Epithelial cell of prostate (primary cell): ENCODE data around the gene BAZ2A.
"Not testable (repeated sequence)": the region's sequence is repeated elsewhere in the genome, so short reads cannot be mapped to it uniquely, and the experiment has no call there.

Experiments used
- DNase-seq: peaks from one replicate; pipeline ENCODE4 v3.0.0-alpha.2; 2011; ENCODE audit warnings: low read depth, low spot score
- H3K27ac ChIP-seq: fragments of 450-650 bp; 2 replicates; pipeline ENCODE4 v1.5.1; 2017; ENCODE audit warnings: mild to moderate bottlenecking

BAZ2A gene

DNA sequence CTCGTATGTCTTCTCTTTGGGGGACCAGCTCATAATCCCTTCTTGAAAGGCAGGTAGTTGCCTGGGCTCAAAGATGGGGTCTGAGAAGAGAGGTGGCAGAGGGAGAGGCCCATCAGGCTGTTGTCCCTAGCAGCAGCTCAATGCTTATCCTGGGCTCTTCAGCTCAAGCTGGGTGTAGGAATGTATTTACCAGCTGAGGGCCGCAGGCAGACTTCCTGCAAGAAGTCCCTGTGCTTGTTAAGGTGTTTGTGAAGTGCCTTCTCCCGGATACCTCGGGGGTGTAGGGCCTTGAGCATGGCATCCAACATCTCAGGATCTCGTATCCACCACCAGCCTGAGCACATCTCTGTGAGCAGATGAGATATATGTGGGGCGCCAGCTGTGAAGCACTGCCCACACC, 29.4 kb downstream of the BAZ2A start:
- no peak for DNase-seq
- H3K27ac ChIP-seq: no peak overlapping the region

DNA sequence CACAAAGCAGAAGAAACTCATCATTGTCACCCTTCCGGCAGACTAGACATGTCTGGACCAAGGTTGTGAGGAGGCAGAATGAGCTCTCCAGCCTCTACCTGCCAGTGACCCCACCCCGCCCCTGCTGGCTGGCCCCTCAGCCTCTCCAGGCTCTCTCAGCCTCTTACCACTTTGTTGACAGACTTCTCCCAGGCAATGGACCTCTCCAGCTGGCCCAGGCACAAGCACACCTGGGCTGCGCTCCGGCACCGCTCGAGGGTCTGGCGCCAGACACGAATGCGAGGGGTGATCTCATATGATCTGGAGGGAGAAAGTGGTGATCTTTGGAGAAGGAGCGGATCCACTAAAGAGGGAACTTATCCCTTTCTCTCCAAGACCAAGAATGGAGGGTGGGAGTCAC, 30.3 kb downstream of the BAZ2A start:
- H3K27ac ChIP-seq: peak overlapping the region; percentile 17
- no peak for DNase-seq

DNA sequence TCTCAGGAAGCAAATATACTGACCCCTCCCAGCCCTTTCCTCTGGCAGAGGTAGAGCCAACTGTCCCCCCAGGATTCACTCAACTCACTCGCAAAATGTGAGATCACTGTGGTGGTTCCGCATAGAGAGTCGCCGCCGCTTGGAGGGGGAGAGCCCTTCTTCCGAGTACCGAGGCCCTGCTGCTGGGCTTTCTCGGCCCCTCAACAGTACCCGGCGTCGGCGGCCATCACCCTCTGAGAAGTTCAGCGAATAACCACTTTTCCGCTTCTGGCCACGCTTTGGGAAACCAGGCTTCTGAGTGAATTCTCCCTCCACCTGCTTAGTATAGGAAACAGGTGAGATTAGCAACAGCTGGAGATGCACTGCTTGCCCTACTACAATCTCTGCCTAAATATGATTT, 31.1 kb downstream of the BAZ2A start:
- peak overlapping the region; percentile 17 for H3K27ac ChIP-seq
- no peak for DNase-seq

- DNase-seq: no peak
- H3K27ac ChIP-seq: no peak overlapping the region
Observed at GRCh38 chr12:56596815-56597214, 33.3 kb downstream of the BAZ2A start.

DNA sequence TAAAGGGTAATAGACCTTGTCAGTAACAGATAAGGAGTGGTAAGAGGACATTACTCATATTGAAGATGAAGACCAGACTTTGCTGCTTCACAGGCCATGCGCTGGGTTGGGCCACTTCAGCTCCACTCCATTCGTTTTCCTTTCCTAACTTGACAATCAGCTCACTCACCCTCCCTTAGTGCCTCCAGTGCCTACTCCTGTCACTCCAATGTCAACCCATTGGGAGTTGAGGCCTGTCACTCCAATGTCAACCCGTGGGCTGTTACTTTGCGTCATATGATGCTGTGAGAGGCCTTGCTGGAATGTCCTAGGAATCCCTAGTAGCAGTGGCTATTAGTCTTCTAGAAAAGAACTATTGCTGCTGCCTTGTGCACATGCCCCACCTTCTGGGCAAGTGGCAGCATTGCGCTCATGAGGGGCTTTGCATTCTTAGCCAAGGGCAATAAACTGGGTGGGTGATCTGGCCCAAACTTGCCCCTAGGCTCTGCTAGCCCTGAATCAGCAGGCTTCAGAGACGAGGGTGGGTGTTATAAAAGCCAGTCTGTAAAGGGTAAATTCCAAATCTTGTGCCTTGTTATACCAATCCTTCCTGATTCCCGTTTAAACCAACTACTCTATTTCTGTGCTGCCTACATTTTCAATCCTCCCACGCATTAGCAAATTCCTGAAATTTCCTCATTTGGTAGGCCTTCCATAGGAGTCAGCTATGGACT, 36.1 kb downstream of the BAZ2A start:
- no peak for DNase-seq
- peak overlapping the region; percentile 50 for H3K27ac ChIP-seq

DNA sequence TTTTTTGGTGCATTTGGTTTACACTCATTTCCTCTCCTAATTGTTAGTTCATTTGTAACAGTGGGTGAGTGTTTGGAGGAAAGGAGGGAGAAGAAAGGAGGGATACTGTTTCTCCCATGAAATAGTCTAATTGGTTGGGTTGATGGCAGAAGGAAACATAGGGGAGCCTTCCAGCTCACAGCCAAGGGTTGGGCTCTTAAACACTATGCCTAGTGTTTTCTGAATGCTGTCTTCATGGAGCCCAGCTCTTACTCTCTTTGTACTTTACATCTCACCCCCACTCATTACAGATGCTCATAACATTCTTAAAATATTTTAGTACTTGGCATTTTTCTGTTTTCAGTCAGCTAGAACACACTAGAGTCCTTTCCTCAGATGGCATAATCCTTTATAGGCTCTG, 38.2 kb downstream of the BAZ2A start:
- no peak for DNase-seq
- H3K27ac ChIP-seq: no peak overlapping the region

- H3K27ac ChIP-seq: no peak overlapping the region
- DNase-seq: no peak
Observed at GRCh38 chr12:56591126-56591525, 39.0 kb downstream of the BAZ2A start.

DNA sequence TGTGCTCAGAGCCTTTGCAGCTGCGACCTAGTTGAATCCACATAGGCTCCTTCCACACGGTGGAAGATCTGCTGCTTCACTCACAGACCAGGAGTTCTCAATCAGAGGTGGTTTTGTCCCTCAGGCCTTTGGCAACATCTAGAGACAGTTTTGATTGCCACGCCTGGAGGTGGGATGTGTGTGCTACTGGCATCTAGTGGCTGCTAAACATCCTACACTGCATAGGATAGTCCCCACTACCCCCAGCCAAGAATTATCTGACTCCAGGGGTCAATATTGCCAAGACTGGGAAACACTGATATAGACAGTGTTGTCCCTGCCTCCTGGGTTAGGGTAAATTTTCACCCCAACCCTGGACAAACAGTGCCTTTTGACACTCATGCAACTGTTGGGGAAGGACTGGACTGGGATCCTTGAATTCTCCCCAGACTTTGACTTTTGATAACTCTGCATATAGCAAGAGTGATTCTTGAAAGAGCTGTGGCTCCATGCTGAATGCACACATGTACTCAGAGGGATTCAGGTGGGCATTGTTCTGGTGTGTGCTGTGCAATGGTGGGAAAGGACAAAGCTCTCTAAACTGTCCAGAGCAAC, 39.8 kb downstream of the BAZ2A start:
- no peak overlapping the region for H3K27ac ChIP-seq
- no peak for DNase-seq

DNA sequence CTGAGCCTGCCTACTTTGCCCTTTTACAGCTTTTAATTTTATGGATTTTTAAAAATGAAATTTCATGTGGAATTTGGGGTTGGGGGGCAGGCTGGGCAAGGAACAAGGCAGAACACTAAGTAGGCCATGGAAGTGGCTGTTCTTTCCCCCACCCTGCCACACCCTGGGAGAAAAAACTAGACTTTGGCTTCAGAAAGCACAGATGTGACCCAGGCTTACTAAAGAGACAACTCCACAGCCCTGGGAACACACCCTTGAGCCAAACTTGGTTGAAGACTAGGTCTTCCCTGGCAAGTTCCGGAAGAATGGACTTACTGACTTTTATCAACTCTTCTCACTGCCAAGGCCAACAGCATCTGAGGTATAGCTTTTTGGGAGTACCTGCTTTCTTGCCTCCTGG, 40.3 kb downstream of the BAZ2A start:
- H3K27ac ChIP-seq: no peak overlapping the region
- DNase-seq: no peak

DNA sequence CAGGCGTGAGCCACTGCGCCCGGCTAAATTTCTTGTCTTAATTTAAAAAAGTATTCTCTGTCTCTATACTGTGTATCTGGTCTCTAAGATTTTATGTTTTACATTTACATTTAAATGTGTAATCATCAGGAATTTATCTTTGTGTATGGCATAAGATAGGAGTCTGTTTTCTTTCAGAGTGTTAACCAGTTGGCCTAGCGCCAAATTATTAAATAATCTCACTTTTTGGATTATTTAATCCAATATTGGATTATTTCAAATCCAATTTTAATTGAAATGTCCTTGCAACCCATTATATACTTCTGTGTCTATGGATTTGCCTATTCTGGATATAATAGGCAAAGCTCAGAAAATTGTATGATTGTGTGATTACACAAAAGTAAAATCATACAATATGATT, 45.0 kb downstream of the BAZ2A start:
- no peak overlapping the region for H3K27ac ChIP-seq
- no peak for DNase-seq

GRCh38 chr12:56581418-56582145, 48.5 kb downstream of the BAZ2A start:
- H3K27ac ChIP-seq: peak overlapping the region; percentile 66

DNA sequence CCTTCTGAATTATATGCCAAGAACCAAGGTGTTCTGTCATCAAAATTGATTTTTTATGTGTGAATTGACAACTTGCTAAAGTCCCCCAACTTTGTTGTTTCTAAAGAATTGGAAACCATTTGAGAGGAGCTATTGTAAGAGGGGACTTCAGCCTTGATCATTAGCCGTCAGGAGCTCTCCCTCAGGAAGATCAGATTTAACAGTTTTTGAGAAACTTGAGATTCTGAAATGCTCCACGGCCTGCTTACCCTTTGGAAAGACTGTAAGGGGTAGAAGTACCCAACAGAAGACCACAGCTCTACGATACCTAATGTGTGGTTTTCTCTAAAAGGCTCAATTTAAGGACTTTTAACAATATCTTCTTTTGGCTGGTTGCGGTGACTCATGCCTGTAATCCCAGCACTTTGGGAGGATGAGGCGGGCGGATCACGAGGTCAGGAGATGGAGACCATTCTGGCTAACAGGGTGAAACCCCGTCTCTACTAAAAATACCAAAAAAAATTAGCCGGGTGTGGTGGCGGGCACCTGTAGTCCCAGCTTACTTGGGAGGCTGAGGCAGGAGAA, 51.1 kb downstream of the BAZ2A start:
- DNase-seq: no peak
- H3K27ac ChIP-seq: no peak overlapping the region

More at GRCh38 chr12:56581418-56582145, 48.5 kb downstream of the BAZ2A start:
- DNase-seq: no peak

DNA sequence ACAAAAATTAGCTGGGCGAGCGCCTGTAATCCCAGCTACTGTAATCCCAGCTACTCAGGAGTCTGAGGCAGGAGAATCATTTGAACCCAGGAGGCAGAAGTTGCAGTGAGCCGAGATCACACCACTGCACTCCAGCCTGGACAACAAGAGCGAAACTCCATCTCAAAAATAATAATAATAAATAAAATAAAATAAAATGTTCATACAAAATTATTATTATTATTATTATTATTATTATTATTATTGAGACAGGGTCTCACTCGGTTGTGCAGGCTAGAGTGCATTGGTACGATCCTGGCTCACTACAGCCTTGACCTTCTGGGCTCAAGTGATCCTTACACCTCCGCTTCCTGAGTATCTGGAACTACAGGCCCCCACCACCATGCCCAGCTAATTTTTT, 52.9 kb downstream of the BAZ2A start:
- DNase-seq: not testable (repeated sequence)

GRCh38 chr12:56574210-56574609, 55.9 kb downstream of the BAZ2A start:
- DNase-seq: no peak
- H3K27ac ChIP-seq: peak overlapping the region; percentile 50

More for the DNA sequence above, 52.9 kb downstream of the BAZ2A start:
- not testable (repeated sequence) for H3K27ac ChIP-seq

DNA sequence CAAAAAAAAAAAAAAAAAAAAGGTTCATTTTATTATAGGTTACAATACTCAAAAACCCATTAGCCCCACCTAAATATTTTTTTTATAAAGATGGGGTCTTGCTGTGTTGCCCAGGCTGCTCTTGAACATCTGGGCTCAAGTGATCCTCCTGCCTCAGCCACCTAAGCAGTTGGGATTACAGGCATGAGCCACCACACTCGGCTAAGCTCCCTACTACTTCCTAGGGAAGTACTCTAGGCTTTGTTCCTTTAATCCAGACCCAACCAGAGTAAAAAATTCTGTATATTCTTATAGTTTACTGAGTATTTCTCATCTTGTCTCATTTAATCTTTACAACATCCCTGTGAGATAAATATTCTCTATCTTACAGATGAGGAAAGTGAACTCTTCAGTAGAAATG, 57.8 kb downstream of the BAZ2A start:
- no peak for DNase-seq
- H3K27ac ChIP-seq: peak overlapping the region; percentile 50

GRCh38 chr12:56571121-56571520, 59.0 kb downstream of the BAZ2A start:
- no peak for DNase-seq
- no peak overlapping the region for H3K27ac ChIP-seq

DNA sequence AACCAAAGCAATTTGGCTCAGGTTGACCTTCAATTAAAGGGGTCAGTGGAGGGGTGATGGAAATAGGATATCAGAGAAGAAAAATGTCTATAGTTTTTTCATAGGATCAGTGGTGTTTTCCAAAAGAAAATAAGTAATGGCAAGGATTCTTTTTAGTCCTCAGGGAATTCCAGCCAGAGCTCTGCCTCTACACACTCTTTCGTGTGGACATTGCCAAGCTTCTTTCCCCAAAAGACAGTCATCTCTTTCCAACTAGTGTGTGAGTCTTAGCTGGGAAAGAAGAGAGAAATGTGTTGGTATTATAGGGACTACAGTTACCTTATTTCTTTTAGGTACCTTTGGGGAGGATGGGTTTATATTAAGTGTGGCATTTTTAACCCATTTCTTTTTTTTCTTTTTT, 62.0 kb downstream of the BAZ2A start:
- DNase-seq: no peak
- no peak overlapping the region for H3K27ac ChIP-seq

GRCh38 chr12:56565510-56566101, 64.5 kb downstream of the BAZ2A start:
- DNase-seq: no peak
- no peak overlapping the region for H3K27ac ChIP-seq

- no peak overlapping the region for H3K27ac ChIP-seq
- DNase-seq: no peak
Observed at GRCh38 chr12:56551070-56551469, 79.1 kb downstream of the BAZ2A start.

DNA sequence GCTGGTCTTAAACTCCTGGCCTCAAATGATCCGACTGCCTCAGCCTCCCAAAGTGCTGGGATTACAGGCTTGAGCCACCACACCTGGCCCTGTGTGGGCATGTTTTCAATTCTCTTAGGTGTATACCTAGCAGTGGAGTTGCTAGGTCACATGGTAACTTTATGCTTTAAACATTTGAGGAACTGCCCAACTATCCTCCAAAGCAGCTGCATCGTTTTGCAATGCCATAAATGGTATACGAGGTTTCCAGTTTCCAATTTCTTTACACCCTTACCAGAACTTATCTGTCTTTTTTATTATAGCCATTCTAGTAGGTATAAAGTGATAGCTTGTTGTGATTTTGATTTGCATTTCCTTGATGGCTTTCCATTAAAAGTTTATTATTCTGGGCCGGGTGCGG, 83.4 kb downstream of the BAZ2A start:
- DNase-seq: no peak

More for the DNA sequence above, 83.4 kb downstream of the BAZ2A start:
- H3K27ac ChIP-seq: no peak overlapping the region
